Neuronal stem cell (in vitro differentiated cells): ENCODE measurements around the gene PLSCR2.

Experiments
- DNase-seq: peaks from one replicate; pipeline ENCODE4 v3.0.0-alpha.2; 2013; ENCODE audit warnings: low spot score
- H2AFZ ChIP-seq: one replicate; pipeline ENCODE4 v1.6.1; 2013; ENCODE audit warnings: mild to moderate bottlenecking, low read length, inconsistent platforms
- H2AK5ac ChIP-seq: 2 replicates; pipeline ENCODE4 v1.6.1; 2013; ENCODE audit warnings: low read depth, mild to moderate bottlenecking, inconsistent platforms, low read length, moderate library complexity, mixed read lengths
- H2BK120ac ChIP-seq: 2 replicates; pipeline ENCODE4 v1.6.1; 2013; ENCODE audit warnings: low read depth, mild to moderate bottlenecking, inconsistent platforms, low read length, moderate library complexity, mixed read lengths
- H2BK12ac ChIP-seq: one replicate; pipeline ENCODE4 v1.6.1; 2013; ENCODE audit warnings: low read length, inconsistent platforms
- H2BK15ac ChIP-seq: 2 replicates; pipeline ENCODE4 v1.6.1; 2013; ENCODE audit warnings: mild to moderate bottlenecking, low read length, inconsistent platforms, mixed read lengths
- H2BK5ac ChIP-seq: one replicate; pipeline ENCODE4 v1.6.1; 2013; ENCODE audit warnings: inconsistent platforms, mild to moderate bottlenecking, low read length, moderate library complexity
- H3K14ac ChIP-seq: one replicate; pipeline ENCODE4 v1.6.1; 2013; ENCODE audit warnings: low read length, inconsistent platforms
- H3K18ac ChIP-seq: 2 replicates; pipeline ENCODE4 v1.6.1; 2013; ENCODE audit warnings: low read length, inconsistent platforms
- H3K23ac ChIP-seq: 2 replicates; pipeline ENCODE4 v1.6.1; 2013; ENCODE audit warnings: low read depth, mild to moderate bottlenecking, mixed read lengths, low read length, inconsistent platforms; ENCODE audit not compliant: poor library complexity
- H3K27ac ChIP-seq: replicated peaks from 3 replicates; pipeline ENCODE4 v1.5.1; 2013; ENCODE audit warnings: low read length, inconsistent platforms
- H3K27me3 ChIP-seq, 3 experiments: 2 replicates each; pipeline ENCODE4 v1.6.1; 2013; ENCODE audit warnings: low read length in 3 of 3, mild to moderate bottlenecking in 2 of 3, inconsistent platforms in 1 of 3, low read depth in 1 of 3, mixed read lengths in 1 of 3, moderate library complexity in 1 of 3; ENCODE audit not compliant: control insufficient read depth in 3 of 3, insufficient read depth in 3 of 3
- H3K36me3 ChIP-seq, 2 donors: replicated peaks in 1 of 2; 2 replicates each; pipeline ENCODE4 v1.6.1; 2013; ENCODE audit warnings: low read length in 2 of 2; ENCODE audit not compliant: control insufficient read depth in 2 of 2, insufficient read depth in 2 of 2
- H3K4ac ChIP-seq: 2 replicates; pipeline ENCODE4 v1.6.1; 2013; ENCODE audit warnings: inconsistent platforms, mild to moderate bottlenecking, low read length, moderate library complexity
- H3K4me1 ChIP-seq, 2 donors: 1 replicate in 1 of 2; 2 replicates in 1 of 2; pipeline ENCODE4 v1.6.1; 2013; ENCODE audit warnings: low read length in 2 of 2, low read depth in 1 of 2; ENCODE audit not compliant: control insufficient read depth in 2 of 2, insufficient read depth in 1 of 2
- H3K4me2 ChIP-seq: one replicate; pipeline ENCODE4 v1.6.1; 2013; ENCODE audit warnings: mild to moderate bottlenecking, low read length, inconsistent platforms; ENCODE audit not compliant: insufficient read depth, poor library complexity, severe bottlenecking
- H3K4me3 ChIP-seq, 2 donors: 2 replicates each; pipeline ENCODE4 v1.5.1; 2013; ENCODE audit warnings: low read length in 2 of 2, mild to moderate bottlenecking in 2 of 2, inconsistent platforms in 1 of 2, moderate library complexity in 1 of 2
- H3K79me1 ChIP-seq: one replicate; pipeline ENCODE4 v1.6.1; 2013; ENCODE audit warnings: low read depth, mild to moderate bottlenecking, inconsistent platforms, low read length, moderate library complexity
- H3K9ac ChIP-seq: one replicate; pipeline ENCODE4 v1.6.1; 2013; ENCODE audit warnings: mild to moderate bottlenecking, low read depth, low read length, inconsistent platforms; ENCODE audit not compliant: poor library complexity
- H3K9me3 ChIP-seq, 2 donors: replicated peaks in 1 of 2; 2 replicates each; pipeline versions ENCODE3 to v1.6.1; 2013; ENCODE audit warnings: low read length in 2 of 2, mild to moderate bottlenecking in 2 of 2, inconsistent platforms in 1 of 2, low read depth in 1 of 2, mixed read lengths in 1 of 2, moderate library complexity in 1 of 2; ENCODE audit not compliant: control insufficient read depth in 2 of 2, insufficient read depth in 1 of 2
- H4K8ac ChIP-seq: one replicate; pipeline ENCODE4 v1.6.1; 2013; ENCODE audit warnings: low read depth, mild to moderate bottlenecking, inconsistent platforms, low read length, moderate library complexity
- H4K91ac ChIP-seq: one replicate; pipeline ENCODE4 v1.6.1; 2013; ENCODE audit warnings: low read length, low read depth, mild to moderate bottlenecking, inconsistent platforms; ENCODE audit not compliant: poor library complexity
- WGBS, 2 donors: extraction: QIAGEN DNeasy Blood & Tissue Kit; methylation state at CpG; one replicate each; pipeline ENCODE4 v1.1.7; 2013; ENCODE audit warnings: missing lambda C conversion rate in 2 of 2, mixed read lengths in 1 of 2; ENCODE audit not compliant: insufficient read length in 2 of 2, insufficient replicate concordance in 1 of 2; ENCODE audit errors: extremely low coverage in 2 of 2; 5-methylcytosine and 5-hydroxymethylcytosine counted together

The PLSCR2 gene

GRCh38 chr3:146386936-146387335 lies 82.4 kb downstream of the PLSCR2 start:
- H3K23ac ChIP-seq: no peak overlapping the region
- no peak overlapping the region for H2BK12ac ChIP-seq
- peaks cover 0 to 6% of the 10 kb centered on the region in 2 donors for H3K4me1 ChIP-seq
- H3K18ac ChIP-seq: no peak overlapping the region
- no peak overlapping the region for H3K4ac ChIP-seq
- no peaks in the 10 kb centered on the region for H3K36me3 ChIP-seq
- H2AK5ac ChIP-seq: no peak overlapping the region
- no peak overlapping the region for H3K9ac ChIP-seq
- H4K8ac ChIP-seq: no peak overlapping the region
- no peak overlapping the region for H4K91ac ChIP-seq
- no peaks in the 10 kb centered on the region for H3K79me1 ChIP-seq
- H3K27ac ChIP-seq: no peak overlapping the region
- no peak overlapping the region for H3K4me2 ChIP-seq
- H3K14ac ChIP-seq: no peak overlapping the region
- no peak overlapping the region for H2BK120ac ChIP-seq
- H3K9me3 ChIP-seq: no peaks in the 10 kb centered on the region
- no CpG with 5 or more reads among the region's 1 CpG for WGBS, 2 donors
- H3K27me3 ChIP-seq: no peaks in the 10 kb centered on the region
- no peak overlapping the region for H3K4me3 ChIP-seq
- no peak overlapping the region for H2AFZ ChIP-seq
- H2BK15ac ChIP-seq: no peak overlapping the region
- no peak overlapping the region for H2BK5ac ChIP-seq
- no peak for DNase-seq

GRCh38 chr3:146384786-146385185 lies 84.6 kb downstream of the PLSCR2 start:
- DNase-seq: no peak
- Histone ChIP-seq H2AFZ (no peak overlapping the region), H2BK15ac (no peak overlapping the region), H3K27me3 (no peaks in the 10 kb centered on the region), H4K8ac (no peak overlapping the region), H2BK12ac (no peak overlapping the region), H3K36me3 (no peaks in the 10 kb centered on the region), H3K14ac (no peak overlapping the region), H3K9me3 (no peaks in the 10 kb centered on the region), H2AK5ac (no peak overlapping the region), H3K79me1 (no peaks in the 10 kb centered on the region), H3K4ac (no peak overlapping the region), H3K9ac (no peak overlapping the region), H3K4me1 (no peaks in the 10 kb centered on the region), H3K27ac (no peak overlapping the region), H2BK120ac (no peak overlapping the region), H4K91ac (no peak overlapping the region), H3K4me2 (no peak overlapping the region), H2BK5ac (no peak overlapping the region), H3K4me3 (no peak overlapping the region), H3K18ac (no peak overlapping the region), H3K23ac (no peak overlapping the region)
